GM19397 (cell line): Measurements from ENCODE around the gene DBX1.
"Not testable (repeated sequence)": the region's sequence is repeated elsewhere in the genome, so short reads cannot be mapped to it uniquely, and the experiment has no call there.

ENCODE experiments used
- ATAC-seq: cut with Tn5 transposase; IDR thresholded peaks from one replicate; pipeline ENCODE4 v1.9.1; 2021; ENCODE audit warnings: mild to moderate bottlenecking, moderate library complexity; ENCODE audit not compliant: unreplicated experiment

DBX1 gene

DNA sequence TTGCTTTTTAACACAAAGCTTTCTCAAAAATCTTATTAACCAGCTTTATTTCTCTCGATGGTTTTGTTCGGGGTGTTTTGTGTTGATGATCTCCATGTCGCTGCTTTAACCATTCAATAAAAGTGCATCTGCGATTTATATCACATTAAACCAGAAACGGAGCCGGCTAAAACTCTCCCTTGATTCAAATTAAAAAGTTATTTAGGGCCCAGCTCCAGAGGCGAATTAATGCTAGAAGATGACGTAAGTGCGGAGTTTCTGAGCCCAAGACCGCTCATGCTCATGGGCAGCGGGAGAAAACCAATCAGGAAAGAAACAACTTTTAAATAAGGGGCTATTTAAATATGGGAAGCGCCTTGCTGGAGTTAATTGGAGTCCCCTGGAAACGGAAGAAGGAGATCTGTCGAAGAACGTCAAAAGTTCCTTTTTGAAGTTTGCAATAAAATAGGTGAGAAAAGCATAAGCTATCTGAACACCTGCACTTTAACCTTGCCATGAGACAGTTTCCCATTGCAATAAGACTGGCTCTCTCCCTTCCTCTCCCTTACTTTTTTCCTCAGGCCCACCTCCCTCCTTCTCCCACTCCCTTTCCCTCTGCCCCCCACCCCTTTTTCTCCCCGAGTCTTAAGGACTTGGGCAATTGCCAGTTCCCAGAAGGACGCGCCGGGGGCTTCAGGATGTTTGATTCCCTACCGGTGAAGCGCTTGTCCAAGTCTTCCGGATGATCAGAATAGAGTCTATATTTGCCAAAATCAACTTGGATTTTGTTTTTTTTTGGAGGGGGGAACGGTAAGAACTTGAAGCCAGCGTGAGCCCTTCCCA, 1.9 kb upstream of the DBX1 start:
- ATAC-seq = no peak

GRCh38 chr11:20161230-20161918, 1.1 kb upstream of the DBX1 start:
- ATAC-seq = no peak

DNA sequence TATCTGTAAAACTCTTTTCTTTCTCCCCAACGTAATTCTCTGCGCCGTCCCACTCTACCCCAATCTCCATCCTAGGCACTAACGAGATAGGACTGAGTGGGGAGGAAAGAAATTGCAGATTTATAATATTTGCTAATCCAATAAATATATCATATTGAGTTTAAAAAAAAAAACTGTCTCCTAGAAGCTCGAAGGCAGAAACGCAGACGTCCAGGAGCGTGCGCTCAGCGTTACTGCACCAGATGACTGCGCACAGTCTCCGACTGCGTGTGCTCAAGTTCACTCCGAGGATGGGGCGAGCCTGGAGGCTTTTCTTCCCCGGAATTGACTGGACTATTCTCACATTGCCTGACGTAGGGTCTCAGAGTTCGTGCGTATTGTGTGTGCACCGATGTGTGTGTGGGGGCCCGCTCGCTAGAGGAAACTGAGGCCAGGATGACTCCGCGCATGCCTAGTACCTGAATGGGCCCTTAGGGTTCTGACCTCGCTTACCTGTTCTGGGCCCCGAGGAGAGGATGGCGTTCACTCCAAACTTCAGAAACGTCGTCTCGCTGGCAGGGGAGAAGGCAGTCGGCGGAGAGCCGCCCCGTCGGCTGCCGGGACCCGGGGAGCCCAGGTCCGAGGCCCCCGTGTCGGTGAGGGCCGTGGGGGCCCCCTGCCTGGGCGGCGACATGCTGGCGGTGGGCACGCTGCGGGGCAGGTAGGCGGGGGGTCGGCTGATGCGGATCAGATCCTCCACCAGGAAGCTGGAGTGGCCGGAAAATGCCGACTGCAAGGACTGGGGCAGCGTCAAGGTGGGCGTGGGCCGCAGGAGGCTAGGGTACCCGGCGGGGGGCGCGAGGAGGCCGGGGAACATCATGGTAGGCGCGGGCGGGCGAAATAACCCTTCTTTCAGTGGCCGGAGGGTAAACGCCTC, 551 bp downstream of the DBX1 start:
- ATAC-seq = no peak

DNA sequence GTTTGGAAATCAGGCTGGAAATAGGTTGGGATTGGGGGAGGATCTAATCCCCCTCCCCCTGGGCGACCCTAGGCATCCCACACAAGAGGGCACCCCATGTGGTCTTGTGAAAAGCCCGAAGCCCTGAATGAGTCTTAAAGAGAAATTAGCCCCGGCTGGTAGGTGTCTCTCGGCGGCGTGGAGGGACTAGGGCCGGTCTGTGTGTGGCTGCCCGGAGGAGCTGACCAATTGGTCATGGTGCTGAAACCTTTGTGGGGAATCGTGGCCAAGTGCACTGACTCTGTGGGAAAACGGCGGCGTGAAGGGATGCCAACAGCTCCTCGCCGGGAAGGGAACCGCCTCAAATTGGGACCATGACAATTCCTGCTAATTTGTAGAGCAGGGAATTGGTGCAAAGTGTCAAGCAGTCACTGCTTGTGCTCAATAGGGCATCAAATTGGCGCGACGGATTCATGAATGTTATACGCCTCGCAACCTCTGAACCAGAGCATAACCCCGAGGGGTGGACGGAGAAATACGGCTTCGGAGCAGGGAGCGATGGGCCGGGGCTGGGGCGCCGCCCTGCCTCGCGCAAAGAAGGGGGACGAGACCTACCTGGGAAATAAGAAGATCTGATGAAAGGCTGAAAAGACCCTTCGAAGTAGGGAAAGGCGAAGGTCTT, 1.5 kb downstream of the DBX1 start:
- no peak for ATAC-seq

GRCh38 chr11:20157728-20158127, 2.5 kb downstream of the DBX1 start:
- ATAC-seq = no peak

DNA sequence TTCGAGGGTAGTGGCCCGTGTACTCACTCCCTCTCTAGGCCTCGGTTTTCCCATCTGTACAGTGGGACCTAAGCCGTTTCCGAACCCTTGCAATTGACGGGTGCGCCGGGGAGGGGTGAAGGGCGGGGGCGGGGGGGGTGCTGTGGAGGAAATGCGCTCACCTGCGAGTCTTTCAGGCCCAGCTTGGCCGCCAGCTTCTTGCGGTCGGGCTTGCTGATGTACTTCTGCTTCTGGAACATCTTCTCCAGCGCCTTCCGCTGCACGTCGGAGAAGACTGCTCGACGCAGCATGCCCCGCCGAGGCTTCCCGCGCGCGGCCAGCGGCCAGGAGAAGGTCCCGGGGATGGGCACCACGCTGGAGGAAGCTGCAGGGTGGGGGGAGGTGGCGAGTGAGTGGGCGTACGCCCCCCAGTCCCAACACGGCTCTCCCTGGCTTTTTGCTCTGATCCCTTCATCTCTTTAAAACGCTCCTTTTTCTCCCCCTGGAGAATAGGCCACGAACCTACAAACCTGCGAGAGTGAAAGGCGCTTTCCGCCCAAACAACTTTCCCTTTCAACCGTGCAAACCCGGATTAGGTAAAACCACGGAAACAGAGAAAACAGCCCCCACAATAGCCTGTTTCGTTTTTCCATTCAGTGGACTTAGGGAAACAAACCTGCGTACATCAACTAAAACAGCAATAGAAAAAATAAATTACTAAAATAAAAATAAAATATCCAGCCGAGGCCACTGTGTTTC, 3.2 kb downstream of the DBX1 start:
- no peak for ATAC-seq

- ATAC-seq = no peak
Observed at GRCh38 chr11:20156280-20156875, 3.9 kb downstream of the DBX1 start.

DNA sequence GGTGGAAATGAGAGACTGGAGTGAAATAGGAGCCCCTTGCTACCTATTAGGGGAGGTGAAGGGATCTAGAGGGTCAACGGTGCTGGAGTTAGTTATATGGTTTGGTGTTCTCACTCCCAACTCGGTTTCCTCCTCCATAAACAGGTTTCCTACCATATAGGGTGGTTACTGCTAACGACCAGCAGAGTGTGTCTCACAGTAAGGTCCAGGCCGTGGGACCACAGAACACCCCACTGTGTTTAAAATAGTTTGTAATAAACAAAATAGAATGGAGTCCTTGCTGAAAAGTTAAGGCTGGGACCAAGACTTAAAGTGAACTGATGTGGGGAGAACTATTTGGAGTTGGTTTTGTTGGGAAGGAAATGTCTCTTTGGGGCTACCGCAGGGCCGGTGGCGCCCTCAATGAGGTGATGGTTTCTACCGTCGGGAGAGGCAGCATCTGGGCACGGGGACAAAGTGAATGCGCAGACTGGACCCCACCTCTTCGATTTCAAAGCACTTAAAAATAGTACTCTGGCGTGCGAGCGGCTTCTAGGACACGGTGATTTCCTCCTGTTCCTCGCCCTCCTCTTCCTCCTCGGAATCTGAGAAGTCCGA, 4.5 kb downstream of the DBX1 start:
- ATAC-seq = no peak

GRCh38 chr11:20154381-20154780, 5.9 kb downstream of the DBX1 start:
- no peak for ATAC-seq

- no peak for ATAC-seq
Observed at GRCh38 chr11:20138707-20139106, 21.6 kb downstream of the DBX1 start.

DNA sequence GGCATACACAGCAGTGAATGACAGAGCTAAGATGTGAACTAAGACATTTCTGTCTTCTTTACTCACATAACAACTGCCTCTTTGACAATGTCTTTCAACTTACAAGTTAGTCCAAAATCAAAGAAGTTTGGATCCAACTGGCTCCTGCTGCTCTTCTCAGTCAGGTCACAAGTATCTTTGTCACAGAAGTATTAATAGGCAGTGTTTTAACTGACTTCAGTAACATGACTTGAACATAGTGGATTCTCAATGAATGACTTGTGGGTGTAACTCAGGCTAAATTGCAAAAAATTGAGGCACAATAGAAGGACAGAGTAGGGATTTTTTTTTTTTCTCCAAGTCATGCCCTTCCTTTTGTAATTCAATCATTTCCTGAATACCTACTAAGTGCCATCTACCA, 22.6 kb downstream of the DBX1 start:
- no peak for ATAC-seq

- ATAC-seq = no peak
Observed at GRCh38 chr11:20134991-20135736, 25.1 kb downstream of the DBX1 start.

DNA sequence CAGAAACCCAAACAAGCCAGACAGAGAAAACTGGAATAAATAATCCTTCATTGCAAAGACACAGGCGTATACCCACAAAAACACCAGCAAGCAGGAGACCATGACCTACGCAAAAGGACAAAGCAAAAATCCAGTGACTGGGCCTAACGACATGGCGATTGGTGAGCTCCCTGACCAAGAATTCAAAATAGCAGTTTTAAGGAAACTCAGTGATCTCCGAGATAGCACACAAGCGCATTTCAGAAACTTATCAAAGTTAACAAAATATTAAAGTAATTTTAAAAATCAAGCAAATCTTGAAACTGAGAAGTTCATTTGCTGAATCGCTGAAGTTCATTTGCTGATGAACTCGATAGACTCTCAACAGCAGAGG, 27.6 kb downstream of the DBX1 start:
- no peak for ATAC-seq

DNA sequence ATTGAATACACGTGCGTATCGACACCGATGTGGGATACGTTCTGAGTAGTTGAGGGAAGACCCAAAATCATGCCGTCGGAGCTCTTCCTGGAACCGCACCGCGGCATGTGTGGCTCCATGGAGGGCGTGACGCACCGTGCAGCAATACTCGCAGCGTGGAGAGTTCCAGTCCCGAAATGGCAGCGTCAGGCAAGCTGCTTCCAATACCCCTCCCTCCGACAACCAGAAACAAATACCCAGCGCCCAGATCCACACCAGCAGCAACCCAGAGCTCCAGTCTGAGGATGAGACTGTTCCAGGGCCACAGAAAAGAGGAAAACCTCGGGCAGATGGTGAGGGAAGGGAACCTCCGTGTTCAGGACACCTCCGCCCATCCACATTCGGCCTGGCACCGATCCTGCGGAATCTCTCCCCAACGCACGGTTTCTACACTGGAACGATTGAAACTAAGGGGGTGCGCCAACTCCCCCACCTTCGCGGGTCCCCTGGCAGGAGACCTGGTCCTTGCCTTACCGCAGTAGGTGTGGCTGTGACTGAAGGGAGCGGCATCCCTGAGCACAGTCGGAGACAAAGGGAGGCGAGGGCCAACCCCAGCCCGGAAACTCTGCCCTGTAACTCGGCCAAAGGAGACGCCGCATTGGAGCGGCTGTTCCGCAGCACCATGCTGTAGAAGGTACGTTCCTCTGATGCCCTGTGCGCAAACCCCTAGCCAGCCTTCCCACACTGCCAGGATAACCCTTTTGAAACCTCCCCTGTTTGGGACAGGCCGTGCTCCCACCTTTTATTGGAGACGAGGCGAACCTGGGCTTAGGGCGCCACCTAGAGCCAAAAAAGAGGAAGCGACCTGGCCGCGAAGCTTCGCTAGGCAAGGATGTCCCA, 28.2 kb downstream of the DBX1 start:
- no peak for ATAC-seq

- ATAC-seq = no peak
Observed at GRCh38 chr11:20129665-20130064, 30.6 kb downstream of the DBX1 start.

- not testable (repeated sequence) for ATAC-seq
Observed at GRCh38 chr11:20128528-20128825, 31.8 kb downstream of the DBX1 start.

DNA sequence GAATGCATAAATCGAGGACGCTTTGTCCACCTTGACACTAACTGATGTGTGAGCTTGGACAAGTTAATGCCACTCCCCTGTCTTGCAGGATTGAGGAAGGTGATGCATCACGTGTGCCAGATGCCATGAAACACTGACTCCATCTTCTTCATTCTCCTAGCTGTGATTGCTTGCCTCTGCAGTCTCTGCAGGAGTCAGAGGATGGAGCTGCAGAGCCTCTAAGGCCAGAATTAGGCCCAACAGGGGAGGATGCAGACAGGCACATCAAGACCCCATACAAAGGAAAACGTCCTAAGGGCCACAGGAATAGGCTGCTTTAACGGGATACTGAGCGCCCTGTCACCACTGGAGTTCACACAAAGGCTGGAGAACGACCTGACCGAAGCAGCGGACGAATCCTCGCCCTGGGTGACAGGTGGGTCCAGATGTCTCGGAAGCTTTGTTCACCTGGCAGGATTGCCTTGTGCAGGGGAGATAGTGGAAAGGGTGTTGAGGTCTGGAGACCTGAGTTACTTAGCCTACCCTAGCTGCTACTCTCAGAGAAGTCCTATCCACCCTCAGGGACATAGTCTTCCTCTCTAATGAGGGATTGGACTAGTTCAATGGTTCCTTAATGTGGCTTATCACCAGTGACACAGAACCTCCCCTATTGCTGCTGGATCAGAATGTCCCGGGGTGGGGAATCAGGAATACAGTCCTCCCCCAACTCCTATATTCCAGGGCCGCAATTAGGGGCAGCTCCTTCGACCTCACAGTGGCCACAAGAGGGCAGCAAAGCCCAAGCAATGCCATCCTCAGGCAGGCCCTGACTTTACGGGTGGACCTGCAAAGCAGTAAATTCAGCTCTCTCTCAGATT, 32.4 kb downstream of the DBX1 start:
- ATAC-seq = no peak
